Panc1 (cell line): ENCODE measurements around the gene ABCD3. TPM values are rescaled to one million over a fixed set of nuclear protein-coding genes. Genes with fewer than 3 reads are reported as not detected.
"Not testable (repeated sequence)": the region's sequence is repeated elsewhere in the genome, so short reads cannot be mapped to it uniquely, and the experiment has no call there.

Experiments used
- ATAC-seq: fragments of 200-7000 bp; cut with Tn5 transposase; 2 replicates; pipeline ENCODE4 v1.9.1; 2020; ENCODE audit warnings: mild to moderate bottlenecking, moderate library complexity
- BruUV-seq: library from RNA; stranded (reverse); fragments of 400-500 nt; replicated peaks from 2 replicates; lab custom pipeline; 2021; lab: Mats Ljungman, UMichigan
- CTCF ChIA-PET: fragments of 300-600 bp; sonication (Branson Sonifier 250); formaldehyde crosslinking; loops from one replicate; lab custom pipeline; 2022; ENCODE audit warnings: antibody characterized with exemption; lab: Charles Lee
- POLR2A ChIA-PET: fragments of 300-600 bp; sonication (Branson Sonifier 250); formaldehyde crosslinking; loops from one replicate; lab custom pipeline; 2022; ENCODE audit warnings: antibody characterized with exemption; lab: Charles Lee
- DNase-seq: peaks from one replicate; pipeline ENCODE4 v3.0.0-alpha.2; 2010; ENCODE audit warnings: low read depth, low spot score
- H3K27ac ChIP-seq: 2 replicates; pipeline ENCODE4 v1.5.1; 2011; ENCODE audit warnings: mild to moderate bottlenecking, low read length, inconsistent platforms
- H3K27me3 ChIP-seq: fragments of 200-500 bp; sonication (Bioruptor generic); 2 replicates; pipeline ENCODE4 v1.6.0; 2014; ENCODE audit warnings: low read length, inconsistent platforms; ENCODE audit not compliant: control insufficient read depth, insufficient read depth
- H3K36me3 ChIP-seq: fragments of 200-500 bp; sonication (Bioruptor generic); 2 replicates; pipeline ENCODE4 v1.5.1; 2014; ENCODE audit warnings: inconsistent platforms, mild to moderate bottlenecking, low read length, moderate library complexity; ENCODE audit not compliant: control insufficient read depth, insufficient read depth
- H3K4me1 ChIP-seq: 2 replicates; pipeline ENCODE4 v1.5.1; 2011; ENCODE audit warnings: inconsistent platforms, mild to moderate bottlenecking, low read length, moderate library complexity; ENCODE audit not compliant: control insufficient read depth, insufficient read depth
- H3K4me3 ChIP-seq, 2 experiments: 2 replicates each; pipeline ENCODE4 v1.5.1; 2011 to 2012; ENCODE audit warnings: low read depth in 2 of 2, low read length in 2 of 2, mild to moderate bottlenecking in 2 of 2, inconsistent platforms in 1 of 2, moderate library complexity in 1 of 2
- H3K9me3 ChIP-seq: fragments of 200-500 bp; sonication (Bioruptor generic); 2 replicates; pipeline ENCODE4 v1.5.1; 2014; ENCODE audit warnings: low read depth, mild to moderate bottlenecking, inconsistent platforms, low read length, moderate library complexity; ENCODE audit not compliant: control insufficient read depth, insufficient read depth
- CTCF ChIP-seq: fragments of 450-650 bp; IDR thresholded peaks from 2 replicates; pipeline ENCODE4 v1.5.1; 2017; ENCODE audit warnings: mild to moderate bottlenecking
- POLR2AphosphoS5 ChIP-seq: IDR thresholded peaks from 2 replicates; pipeline ENCODE4 v1.6.1; 2012; ENCODE audit warnings: mild to moderate bottlenecking, low read depth, low read length, moderate library complexity
- SIN3A ChIP-seq: IDR thresholded peaks from 2 replicates; pipeline ENCODE4 v1.6.1; 2012; ENCODE audit warnings: low read depth, mild to moderate bottlenecking, low read length, moderate library complexity, borderline replicate concordance; ENCODE audit not compliant: insufficient read depth
- TCF7L2 ChIP-seq: IDR thresholded peaks from 2 replicates; pipeline ENCODE4 v1.6.1; 2011; ENCODE audit warnings: mild to moderate bottlenecking, low read depth, low read length, inconsistent platforms
- in situ Hi-C: cut with HindIII; loops from 2 replicates; pipeline ENCODE4 v1.10.0; 2016; ENCODE audit warnings: low sequenced_read_pairs, low pct_unique_long_range_greater_than_20kb
- intact Hi-C: fragments of 100-400 bp; cut with micrococcal nuclease; formaldehyde crosslinking; loops from one replicate; pipeline ENCODE4 v1.10.0; 2022; ENCODE audit not compliant: unreplicated experiment
- total RNA-seq: library from RNA; stranded (reverse); gene quantifications from one replicate; pipeline ENCODE4 v1.2.1, GENCODE V29; 2021; ENCODE audit not compliant: unreplicated experiment
- TF ChIP-seq, protein P1 (sequence below), 2 experiments: IDR thresholded peaks; 2 replicates each; pipeline ENCODE4 v1.6.1; 2011 to 2012; ENCODE audit warnings: low read depth in 2 of 2, control low read depth in 1 of 2, low read length in 1 of 2, mild to moderate bottlenecking in 1 of 2, moderate library complexity in 1 of 2; ENCODE audit not compliant: insufficient read depth in 1 of 2

ABCD3 gene
- total RNA-seq, 1 experiment from 2014 or later, result 40.5 TPM

DNA sequence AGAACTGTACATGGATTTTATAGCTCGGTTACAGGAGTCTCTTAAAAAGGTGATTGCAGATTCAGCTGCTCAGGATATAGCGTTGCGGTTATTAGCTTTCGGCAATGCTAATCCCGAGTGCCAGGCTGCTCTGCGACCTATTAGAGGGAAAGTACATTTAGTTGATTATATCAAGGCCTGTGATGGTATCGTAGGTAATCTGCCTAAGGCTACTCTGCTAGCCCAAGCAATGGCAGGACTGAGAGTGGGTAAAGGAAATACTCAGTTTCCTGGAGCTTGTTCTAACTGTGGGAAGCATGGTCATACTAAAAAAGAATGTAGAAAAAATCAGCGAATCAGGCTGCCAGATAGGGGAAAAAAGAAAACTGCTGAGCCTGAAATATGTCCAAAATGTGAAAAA lies 27.5 kb downstream of the ABCD3 start:
- in situ Hi-C loops, H3K27ac ChIP-seq, H3K4me1 ChIP-seq, H3K27me3 ChIP-seq, CTCF ChIA-PET, intact Hi-C loops, DNase-seq, ATAC-seq, POLR2A ChIA-PET, H3K36me3 ChIP-seq, H3K9me3 ChIP-seq, BruUV-seq, H3K4me3 ChIP-seq: not testable (repeated sequence)

- H3K4me3 ChIP-seq, H3K27ac ChIP-seq, in situ Hi-C loops, H3K36me3 ChIP-seq, POLR2A ChIA-PET, ATAC-seq, H3K27me3 ChIP-seq, intact Hi-C loops, H3K9me3 ChIP-seq, H3K4me1 ChIP-seq, CTCF ChIA-PET, DNase-seq: not testable (repeated sequence)
- BruUV-seq, result TSS peak; percentile 20
Observed at GRCh38 chr1:94446177-94446576, 28.0 kb downstream of the ABCD3 start.

DNA sequence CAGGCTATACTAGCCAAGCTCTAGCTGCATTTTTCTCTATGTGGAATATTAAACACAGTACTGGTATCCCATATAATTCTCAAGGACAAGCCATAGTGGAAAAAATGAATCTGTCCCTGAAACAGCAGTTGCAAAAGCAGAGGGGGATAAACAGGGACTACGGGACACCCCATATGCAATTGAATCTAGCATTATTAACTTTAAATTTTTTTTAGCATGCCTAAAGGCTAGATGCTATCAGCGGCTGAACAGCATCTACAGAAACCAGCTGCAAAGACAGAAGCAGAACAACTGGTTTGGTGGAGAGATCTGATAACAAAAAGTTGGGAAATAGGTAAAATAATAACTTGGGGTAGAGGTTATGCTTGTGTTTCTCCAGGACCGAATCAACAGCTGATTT lies 30.6 kb downstream of the ABCD3 start:
- in situ Hi-C loops, DNase-seq, H3K36me3 ChIP-seq, H3K9me3 ChIP-seq, H3K4me3 ChIP-seq, H3K27ac ChIP-seq, POLR2A ChIA-PET, CTCF ChIA-PET, BruUV-seq, intact Hi-C loops, H3K4me1 ChIP-seq, H3K27me3 ChIP-seq, ATAC-seq: not testable (repeated sequence)

DNA sequence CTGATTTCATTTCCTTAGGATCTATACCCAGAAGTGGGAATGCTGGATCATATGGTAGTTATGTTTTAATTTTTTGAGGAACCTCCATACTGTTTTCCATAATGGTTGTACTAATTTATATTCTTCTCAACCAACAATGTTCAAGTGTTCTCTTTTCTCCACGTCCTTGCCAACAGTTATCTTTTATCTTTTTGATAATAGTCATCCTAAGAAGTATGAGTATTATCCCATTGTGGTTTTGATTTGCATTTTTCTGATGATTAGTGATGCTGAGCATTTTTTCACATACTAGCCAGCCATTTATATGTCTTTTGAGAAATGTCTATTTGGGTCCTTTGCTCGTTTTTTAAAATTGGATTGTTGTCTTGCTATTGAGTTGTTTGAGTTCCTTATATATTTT lies 38.5 kb downstream of the ABCD3 start:
- no peaks in the 10 kb centered on the region for H3K27me3 ChIP-seq
- ATAC-seq (no peak), DNase-seq (no peak)
- in situ Hi-C loops, result no loop called here
- intact Hi-C loops, result no loop called here
- H3K4me1 ChIP-seq, result no peaks in the 10 kb centered on the region
- H3K36me3 ChIP-seq, result no peaks in the 10 kb centered on the region
- POLR2A ChIA-PET, result no interaction called here
- H3K4me3 ChIP-seq, result no peak overlapping the region
- H3K9me3 ChIP-seq, result peaks cover 1% of the 10 kb centered on the region; the same call in 1 of the 2 replicates
- CTCF ChIA-PET, result no interaction called here
- H3K27ac ChIP-seq, result no peak overlapping the region
- TF ChIP-seq, protein P1, sequence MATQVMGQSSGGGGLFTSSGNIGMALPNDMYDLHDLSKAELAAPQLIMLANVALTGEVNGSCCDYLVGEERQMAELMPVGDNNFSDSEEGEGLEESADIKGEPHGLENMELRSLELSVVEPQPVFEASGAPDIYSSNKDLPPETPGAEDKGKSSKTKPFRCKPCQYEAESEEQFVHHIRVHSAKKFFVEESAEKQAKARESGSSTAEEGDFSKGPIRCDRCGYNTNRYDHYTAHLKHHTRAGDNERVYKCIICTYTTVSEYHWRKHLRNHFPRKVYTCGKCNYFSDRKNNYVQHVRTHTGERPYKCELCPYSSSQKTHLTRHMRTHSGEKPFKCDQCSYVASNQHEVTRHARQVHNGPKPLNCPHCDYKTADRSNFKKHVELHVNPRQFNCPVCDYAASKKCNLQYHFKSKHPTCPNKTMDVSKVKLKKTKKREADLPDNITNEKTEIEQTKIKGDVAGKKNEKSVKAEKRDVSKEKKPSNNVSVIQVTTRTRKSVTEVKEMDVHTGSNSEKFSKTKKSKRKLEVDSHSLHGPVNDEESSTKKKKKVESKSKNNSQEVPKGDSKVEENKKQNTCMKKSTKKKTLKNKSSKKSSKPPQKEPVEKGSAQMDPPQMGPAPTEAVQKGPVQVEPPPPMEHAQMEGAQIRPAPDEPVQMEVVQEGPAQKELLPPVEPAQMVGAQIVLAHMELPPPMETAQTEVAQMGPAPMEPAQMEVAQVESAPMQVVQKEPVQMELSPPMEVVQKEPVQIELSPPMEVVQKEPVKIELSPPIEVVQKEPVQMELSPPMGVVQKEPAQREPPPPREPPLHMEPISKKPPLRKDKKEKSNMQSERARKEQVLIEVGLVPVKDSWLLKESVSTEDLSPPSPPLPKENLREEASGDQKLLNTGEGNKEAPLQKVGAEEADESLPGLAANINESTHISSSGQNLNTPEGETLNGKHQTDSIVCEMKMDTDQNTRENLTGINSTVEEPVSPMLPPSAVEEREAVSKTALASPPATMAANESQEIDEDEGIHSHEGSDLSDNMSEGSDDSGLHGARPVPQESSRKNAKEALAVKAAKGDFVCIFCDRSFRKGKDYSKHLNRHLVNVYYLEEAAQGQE (IDR thresholded peaks at IDR 0.05; ENCODE audit: insufficient read depth in 1 of 2, low read depth in 2 of 2, low read length in 1 of 2), result no peak
- TF ChIP-seq POLR2AphosphoS5 (no peak), SIN3A (no peak), CTCF (no peak), TCF7L2 (no peak)
- no TSS peak for BruUV-seq
